Activated CD4-positive, alpha-beta T cell treated with anti-CD3 and anti-CD28 coated beads, Interleukin-2, amount 50 U/mL, for 24 hours (primary cell): ENCODE data around the gene VRK2.
"Not testable (repeated sequence)": the region's sequence is repeated elsewhere in the genome, so short reads cannot be mapped to it uniquely, and the experiment has no call there.

Source experiments
- DNase-seq, 2 donors: peaks; one replicate each; pipeline ENCODE4 v3.0.0-alpha.2; 2020; ENCODE audit warnings: low read depth in 1 of 2, low spot score in 1 of 2

The VRK2 gene

GRCh38 chr2:58052978-58053377, 6.4 kb downstream of the VRK2 start:
- no peak for DNase-seq

DNA sequence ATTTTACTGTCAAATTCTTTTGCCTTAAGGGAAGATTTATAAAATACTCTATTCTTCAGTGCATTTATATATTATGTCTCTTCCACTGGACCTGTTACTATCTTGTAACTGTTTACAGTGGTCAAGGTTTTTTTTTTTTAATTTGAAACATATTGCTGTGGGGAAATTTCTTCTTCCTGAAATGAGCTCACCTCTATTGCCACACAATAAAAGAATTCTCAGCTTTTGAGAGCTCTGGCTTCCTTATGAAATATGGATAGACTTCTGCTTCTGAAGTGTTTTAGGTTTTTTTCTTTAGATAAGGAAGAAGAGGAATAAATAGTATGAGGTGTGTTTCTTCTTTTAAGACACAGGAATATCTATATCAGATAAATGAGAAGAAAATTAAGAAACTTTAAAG, 7.7 kb downstream of the VRK2 start:
- DNase-seq: no peak

DNA sequence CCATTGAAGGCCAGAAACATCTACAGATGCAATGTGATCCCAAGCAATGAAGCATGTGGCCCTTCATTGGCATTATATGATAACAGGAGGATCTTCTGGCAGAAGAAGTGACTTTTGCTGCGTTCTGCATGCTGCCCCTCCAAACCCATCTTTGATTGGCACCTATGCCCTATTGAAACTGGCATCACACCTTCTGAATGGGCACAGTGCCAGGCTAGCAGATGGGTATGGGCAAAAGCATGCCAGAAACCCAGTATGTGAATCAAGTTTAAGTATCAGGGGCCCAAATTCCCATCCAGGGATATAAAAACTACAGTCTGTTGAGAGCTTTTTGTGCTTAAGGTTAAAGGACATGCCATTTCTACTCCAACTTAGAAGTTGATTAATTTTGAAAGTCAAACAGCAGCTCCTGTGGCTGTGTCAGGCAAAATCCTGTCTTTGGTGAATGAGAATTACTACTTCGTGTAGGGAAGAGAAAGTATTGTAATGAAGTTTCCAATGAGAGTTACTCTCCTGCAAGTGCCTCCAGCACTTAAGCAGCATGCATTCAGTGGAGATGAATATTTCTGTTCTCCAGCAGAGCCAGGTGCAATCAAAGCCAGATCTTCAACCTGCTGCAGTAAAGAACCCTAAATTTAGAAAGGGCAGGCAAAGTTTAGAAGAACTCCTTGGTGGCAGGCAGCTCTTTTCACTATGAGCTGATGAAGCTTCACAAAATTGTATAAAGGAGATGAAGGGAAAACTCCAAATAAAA, 8.6 kb downstream of the VRK2 start:
- no peak for DNase-seq

- no peak for DNase-seq
Observed at GRCh38 chr2:58056192-58056916, 9.7 kb downstream of the VRK2 start.

DNA sequence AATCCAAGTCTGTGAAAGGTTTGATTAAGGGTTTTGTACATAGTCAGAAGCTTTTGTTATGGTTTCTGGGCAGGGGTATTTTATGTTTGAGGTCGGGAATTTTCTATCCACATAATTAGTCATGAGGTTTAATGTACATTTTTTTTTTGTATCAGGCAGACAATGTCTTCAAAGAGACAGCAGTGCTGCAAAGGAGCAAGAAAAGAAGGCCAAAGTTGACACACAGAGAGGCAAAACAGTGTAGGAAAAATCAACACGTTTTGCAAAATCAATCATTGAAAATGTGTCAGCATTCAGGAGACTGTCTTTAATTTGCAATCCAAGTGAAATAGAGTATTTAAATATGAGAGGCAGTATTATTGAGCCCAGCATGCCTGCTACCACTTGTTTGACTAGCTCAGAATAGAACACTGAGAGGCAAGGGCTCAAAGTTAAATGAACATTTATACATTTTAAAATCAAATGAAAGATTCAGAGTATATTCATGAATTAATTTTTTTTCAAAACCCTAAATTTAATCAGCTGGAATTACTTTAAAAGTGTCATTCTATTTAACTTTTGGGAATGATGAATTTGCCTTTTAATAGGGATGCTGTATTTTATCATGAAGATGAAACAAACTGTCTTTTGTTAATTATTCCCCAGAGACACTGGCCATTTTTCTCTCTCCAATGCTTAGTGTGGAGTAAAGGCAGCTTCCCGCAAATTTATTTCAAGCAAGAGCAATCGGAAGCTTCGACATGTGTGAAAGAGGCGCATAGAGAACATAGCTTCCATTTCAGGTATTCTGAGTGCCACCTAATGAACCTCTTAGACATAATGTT, 11.3 kb downstream of the VRK2 start:
- DNase-seq: no peak

DNA sequence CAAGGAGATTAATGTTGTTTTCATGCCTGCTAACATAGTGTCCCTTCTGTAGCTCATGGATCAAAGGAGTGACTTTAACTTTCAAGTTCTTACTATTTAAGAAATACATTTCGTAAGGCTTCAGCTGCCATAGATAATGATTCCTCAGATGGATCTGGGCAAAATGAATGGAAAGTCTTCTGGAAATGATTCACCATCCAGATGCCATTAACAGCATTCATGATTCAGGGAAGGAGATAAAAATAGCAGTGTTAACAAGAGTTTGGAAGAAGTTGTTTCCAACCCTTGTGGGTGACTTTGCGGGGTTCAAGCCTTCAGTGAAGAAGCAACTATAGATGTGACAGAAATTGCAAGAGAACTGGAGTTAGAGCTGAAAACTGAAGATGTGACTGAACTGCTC, 17.0 kb downstream of the VRK2 start:
- no peak for DNase-seq

GRCh38 chr2:58064086-58064485, 17.5 kb downstream of the VRK2 start:
- no peak for DNase-seq

GRCh38 chr2:58065248-58065647, 18.6 kb downstream of the VRK2 start:
- no peak for DNase-seq

- no peak for DNase-seq
Observed at GRCh38 chr2:58067001-58067400, 20.4 kb downstream of the VRK2 start.

DNA sequence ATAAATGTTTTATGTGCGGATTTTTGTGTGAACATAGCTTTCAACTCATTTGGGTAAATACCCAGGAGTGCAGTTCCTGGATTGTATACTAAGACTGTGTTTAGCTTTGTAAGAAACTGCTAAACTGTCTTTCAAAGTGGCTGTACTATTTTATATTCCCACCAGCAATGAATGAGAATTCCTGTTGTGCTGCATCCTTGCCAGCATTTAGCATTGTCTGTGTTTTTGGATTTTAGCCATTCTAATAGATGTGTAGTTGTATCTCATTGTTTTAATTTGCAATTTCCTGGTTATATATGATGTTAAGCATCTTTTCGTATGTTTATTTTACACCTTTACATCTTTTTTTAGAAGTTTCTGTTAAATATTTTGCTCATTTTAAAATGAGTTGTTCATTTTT, 24.2 kb downstream of the VRK2 start:
- DNase-seq: no peak

DNA sequence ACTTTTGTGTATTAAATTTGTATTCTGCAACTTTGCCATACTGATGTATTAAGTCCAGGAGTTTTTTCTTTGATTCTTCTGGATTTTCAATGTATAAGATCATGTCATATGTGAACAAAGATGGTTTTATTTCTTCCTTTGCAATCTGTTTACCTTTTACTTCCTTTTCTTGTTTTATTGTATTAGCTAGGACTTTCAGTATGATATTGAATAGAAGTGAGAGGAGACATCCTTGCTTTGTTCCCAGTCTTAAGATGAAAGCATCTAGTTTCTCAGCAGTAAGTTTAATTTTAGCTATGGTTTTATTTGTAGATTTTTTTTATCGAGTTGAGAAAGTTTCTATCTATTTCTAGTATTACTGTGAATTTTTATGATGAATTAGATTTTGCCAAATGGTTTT, 25.5 kb downstream of the VRK2 start:
- no peak for DNase-seq

- DNase-seq: no peak
Observed at GRCh38 chr2:58073008-58073407, 26.4 kb downstream of the VRK2 start.

DNA sequence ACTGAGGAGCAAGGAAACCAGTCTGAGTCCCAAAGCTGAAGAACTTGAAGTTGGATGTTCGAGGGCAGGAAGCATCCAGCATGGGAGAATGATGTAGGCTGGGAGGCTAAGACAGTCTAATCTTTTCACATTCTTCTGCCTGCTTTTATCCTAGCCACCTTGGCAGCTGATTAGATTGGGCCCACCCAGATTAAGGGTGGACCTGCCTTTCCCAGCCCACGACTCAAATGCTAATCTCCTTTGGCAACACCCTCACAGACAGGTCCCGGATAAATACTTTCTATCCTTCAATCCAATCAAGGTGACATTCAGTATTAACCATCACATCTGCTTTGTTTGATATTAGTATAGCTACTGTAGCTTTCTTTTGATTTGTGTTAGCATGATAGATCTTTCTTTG, 27.1 kb downstream of the VRK2 start:
- DNase-seq: no peak

DNA sequence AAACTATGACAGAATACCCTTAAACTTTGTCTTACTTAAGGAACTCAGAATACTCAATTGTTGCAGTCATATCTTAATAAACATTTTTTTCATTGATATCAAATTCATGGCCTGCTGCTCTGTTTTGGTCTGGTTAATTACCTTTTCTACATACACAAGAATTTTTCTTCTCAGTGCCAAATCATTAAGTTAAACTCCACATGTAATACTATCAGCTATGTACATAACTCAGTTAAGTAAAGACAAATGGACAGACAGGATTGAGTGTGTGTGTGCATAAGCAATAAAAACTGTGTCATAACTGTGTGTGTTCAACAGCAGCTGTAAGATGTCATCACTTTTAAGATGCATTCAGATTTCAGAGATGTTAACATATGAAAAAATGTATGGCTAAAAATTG, 34.4 kb downstream of the VRK2 start:
- DNase-seq: no peak

- DNase-seq: no peak
Observed at GRCh38 chr2:58089081-58089480, 42.5 kb downstream of the VRK2 start.

DNA sequence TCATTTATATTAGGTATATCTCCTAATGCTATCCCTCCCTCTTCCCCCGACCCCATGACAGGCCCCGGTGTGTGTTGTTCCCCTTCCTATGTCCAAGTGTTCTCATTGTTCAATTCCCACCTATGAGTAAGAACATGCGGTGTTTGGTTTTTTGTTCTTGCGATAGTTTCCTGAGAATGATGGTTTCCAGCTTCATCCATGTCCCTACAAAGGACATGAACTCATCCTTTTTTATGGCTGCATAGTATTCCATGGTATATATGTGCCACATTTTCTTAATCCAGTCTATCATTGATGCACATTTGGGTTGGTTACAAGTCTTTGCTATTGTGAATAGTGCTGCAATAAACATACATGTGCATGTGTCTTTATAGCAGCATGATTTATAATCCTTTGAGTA, 46.2 kb downstream of the VRK2 start:
- DNase-seq: not testable (repeated sequence)

DNA sequence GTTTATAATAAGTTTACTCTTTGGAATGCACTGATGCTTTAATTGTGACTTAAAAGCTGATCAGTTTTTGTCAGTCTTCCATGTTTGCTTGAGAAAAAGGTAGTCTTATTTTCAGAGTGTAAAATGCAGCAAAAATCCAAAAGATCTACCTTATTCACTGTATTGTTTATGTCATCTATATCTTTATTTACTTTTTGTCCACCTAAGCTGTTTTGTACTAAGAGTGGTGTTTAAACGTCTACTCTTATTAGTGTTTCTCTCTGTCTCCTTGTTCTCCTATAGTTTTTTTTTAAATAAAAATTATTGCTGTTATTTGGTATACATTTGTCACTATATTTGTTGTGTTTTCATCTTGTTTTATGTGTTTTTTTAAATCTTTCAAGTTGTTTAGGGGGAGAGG, 50.4 kb downstream of the VRK2 start:
- DNase-seq: no peak

DNA sequence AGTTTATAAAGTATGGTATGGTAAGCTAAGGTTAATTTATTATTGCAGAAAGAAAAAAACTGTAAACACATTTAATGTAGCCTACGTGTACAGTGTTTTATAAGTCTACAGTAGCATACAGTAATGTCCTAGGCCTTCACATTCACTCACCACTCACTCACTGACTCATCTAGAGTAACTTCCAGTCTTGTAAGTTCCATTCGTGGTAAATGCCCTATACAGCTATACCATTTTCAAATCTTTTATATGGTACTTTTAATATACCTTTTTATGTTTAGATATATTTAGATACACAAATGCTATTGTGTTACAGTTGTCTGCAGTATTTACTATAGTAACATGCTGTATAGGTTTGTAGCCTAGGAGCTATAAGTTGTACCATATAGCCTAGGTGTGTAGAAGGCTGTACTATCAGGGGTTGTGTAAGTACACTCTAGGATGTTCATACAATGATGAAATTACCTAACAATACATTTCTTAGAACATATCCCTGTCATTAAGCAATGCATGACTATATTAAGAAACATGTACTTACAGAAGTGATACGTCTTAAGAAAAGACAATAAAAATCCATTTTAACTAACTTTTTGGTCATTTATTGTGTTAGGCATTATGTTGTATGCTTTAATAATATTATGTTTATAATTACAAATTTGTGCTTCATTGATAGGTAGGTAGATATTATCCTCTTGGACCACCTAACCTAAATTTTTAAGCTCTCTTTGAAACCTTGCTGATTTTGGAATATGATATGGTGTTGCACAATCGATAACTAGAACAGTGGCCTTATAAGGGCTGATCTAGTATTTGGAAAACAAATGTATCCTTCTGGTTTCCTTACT, 51.9 kb downstream of the VRK2 start:
- no peak for DNase-seq

DNA sequence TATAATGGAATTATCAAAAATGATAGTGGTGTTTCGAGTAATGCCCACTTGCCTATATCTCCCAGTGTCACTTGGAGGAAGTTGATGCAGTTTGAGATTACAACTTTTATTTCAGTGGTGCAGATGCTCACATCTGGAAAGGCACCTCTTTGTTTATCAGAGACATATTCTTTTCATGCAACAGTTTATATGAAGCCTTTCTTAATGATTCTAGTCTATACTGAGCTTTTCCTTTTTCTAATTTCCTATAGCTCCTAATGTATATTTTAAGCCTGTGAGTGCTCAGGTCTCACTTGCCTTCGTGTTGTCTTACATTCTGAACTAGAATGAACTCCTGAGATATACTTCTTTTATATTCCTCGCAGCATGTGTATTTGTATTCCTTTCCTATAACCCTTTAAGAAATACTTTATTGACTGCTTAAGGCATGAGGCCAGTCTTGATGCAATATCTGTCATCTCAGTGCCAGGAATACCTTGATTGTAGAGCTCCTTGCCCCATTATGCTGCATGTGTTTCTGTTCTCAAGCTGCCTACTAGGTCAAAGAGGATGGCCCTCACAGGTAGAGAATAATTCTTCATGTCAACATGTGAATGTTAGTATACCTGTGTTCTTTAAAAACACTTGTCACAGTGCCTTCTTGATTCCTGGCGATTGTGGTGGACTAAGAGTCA, 52.6 kb downstream of the VRK2 start:
- DNase-seq: no peak

GRCh38 chr2:58101500-58101899, 54.9 kb downstream of the VRK2 start:
- no peak for DNase-seq

DNA sequence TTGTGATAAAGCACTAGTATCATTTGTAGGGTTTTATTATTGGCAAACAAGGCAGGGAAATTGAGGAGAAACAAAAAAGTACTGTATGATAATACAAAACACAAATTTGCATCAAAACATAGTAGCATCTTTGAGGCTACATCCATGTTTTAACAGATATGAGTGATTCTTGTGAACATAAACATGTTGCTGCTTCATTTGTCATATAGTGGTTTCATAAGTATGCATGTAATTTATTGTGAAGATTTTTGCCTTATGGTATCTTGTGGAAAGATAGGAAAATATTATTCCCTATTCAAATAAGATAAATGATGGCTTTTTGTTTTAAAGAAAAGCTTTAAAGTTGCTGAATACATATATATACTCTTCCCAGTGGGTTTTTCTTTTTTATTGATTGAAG, 60.3 kb downstream of the VRK2 start:
- no peak for DNase-seq
